ENCODE measurements around the gene HIVEP1. TPM values are rescaled to one million over a fixed set of nuclear protein-coding genes. Genes with fewer than 3 reads are reported as not detected.

HIVEP1 gene
- total RNA-seq, 2 donors from 2014 or later: 16.1 to 18.8 TPM

DNA sequence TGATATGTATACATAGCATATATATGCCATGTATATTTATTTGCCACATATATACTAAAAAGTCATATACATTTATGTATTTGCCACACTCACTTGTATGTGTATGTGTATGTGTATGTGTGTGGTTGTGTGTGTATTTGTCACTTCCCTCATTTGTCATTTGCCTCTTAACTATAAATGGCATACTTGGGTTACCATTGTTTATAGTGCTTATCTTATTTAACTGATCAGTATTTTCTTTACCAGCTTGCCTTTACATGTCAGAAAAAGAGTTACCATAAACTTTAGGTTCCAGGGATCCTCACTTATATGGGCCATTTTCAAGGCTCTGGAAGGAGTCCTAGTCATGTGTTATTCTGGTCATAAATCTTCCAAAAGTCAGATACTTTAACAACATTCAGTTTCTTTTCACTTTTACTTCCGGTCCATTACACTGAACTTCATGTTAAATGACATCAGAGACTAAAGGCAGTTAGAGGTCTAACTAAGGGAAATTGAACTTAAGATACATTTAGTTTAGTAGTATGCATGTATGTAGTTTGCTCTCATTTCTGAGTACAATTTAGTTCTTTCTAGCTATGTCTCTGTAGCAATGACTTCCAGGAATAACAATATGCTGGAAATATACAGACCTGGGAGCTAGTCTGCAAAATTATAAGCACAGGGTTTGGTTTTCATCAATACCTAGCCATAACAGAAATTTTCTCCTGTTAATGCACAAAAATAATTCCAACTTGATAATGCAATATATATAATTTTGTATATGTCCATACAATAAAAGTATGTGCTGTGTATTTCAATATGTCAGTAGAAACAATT, 33.7 kb upstream of the HIVEP1 start:
- DNase-seq (ENCODE audit: low spot score): no peak
- TF ChIP-seq, protein P1, sequence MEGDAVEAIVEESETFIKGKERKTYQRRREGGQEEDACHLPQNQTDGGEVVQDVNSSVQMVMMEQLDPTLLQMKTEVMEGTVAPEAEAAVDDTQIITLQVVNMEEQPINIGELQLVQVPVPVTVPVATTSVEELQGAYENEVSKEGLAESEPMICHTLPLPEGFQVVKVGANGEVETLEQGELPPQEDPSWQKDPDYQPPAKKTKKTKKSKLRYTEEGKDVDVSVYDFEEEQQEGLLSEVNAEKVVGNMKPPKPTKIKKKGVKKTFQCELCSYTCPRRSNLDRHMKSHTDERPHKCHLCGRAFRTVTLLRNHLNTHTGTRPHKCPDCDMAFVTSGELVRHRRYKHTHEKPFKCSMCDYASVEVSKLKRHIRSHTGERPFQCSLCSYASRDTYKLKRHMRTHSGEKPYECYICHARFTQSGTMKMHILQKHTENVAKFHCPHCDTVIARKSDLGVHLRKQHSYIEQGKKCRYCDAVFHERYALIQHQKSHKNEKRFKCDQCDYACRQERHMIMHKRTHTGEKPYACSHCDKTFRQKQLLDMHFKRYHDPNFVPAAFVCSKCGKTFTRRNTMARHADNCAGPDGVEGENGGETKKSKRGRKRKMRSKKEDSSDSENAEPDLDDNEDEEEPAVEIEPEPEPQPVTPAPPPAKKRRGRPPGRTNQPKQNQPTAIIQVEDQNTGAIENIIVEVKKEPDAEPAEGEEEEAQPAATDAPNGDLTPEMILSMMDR (IDR thresholded peaks at IDR 0.05): no peak
- Histone ChIP-seq H3K4me1 (peaks cover 0 to 2% of the 10 kb centered on the region in 2 donors), H3K4me3 (no peak overlapping the region), H3K36me3 (no peaks in the 10 kb centered on the region), H3K27me3 (no peaks in the 10 kb centered on the region), H3K27ac (no peak overlapping the region), H3K9me3 (no peaks in the 10 kb centered on the region)

- Histone ChIP-seq H3K36me3 (no peaks in the 10 kb centered on the region), H3K27me3 (no peaks in the 10 kb centered on the region), H3K27ac (no peak overlapping the region), H3K4me1 (no peaks in the 10 kb centered on the region), H3K9me3 (no peaks in the 10 kb centered on the region), H3K4me3 (no peak overlapping the region)
- DNase-seq (ENCODE audit: low spot score): no peak
- TF ChIP-seq, protein P1 (IDR thresholded peaks at IDR 0.05): no peak
Observed at GRCh38 chr6:11979866-11980265, 32.2 kb upstream of the HIVEP1 start.

- H3K4me1 ChIP-seq: no peaks in the 10 kb centered on the region
Observed at GRCh38 chr6:11983306-11983705, 28.8 kb upstream of the HIVEP1 start.

DNA sequence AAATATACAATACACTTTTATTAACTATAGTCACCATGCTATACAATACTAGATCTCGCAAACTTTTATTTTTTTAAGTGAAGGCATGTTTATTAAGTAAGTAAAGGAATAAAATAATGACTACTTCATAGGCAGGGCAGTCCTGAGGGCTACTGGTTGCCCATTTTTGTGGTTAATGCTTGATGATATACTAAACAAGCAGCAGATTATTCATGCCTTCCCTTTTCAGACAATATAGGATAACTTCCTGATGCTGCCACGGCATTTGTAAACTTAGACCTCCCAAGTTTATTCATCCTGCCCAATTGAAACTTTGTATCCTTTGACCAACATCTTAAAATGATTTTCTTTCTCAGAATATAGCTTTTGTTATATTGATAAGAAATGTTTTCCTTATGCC, 24.7 kb upstream of the HIVEP1 start:
- no peak overlapping the region for H3K27ac ChIP-seq
- TF ChIP-seq, protein P1 (IDR thresholded peaks at IDR 0.05): no peak
- H3K27me3 ChIP-seq: no peaks in the 10 kb centered on the region
- no peaks in the 10 kb centered on the region for H3K9me3 ChIP-seq
- no peaks in the 10 kb centered on the region for H3K4me1 ChIP-seq
- H3K36me3 ChIP-seq: no peaks in the 10 kb centered on the region
- H3K4me3 ChIP-seq: no peak overlapping the region
- no peak for DNase-seq (ENCODE audit: low spot score)

More at GRCh38 chr6:11983306-11983705, 28.8 kb upstream of the HIVEP1 start:
- Histone ChIP-seq H3K27me3 (no peaks in the 10 kb centered on the region), H3K4me3 (no peak overlapping the region), H3K9me3 (no peaks in the 10 kb centered on the region), H3K36me3 (no peaks in the 10 kb centered on the region), H3K27ac (no peak overlapping the region)
- no peak for DNase-seq (ENCODE audit: low spot score)
- TF ChIP-seq, protein P1 (IDR thresholded peaks at IDR 0.05): no peak

DNA sequence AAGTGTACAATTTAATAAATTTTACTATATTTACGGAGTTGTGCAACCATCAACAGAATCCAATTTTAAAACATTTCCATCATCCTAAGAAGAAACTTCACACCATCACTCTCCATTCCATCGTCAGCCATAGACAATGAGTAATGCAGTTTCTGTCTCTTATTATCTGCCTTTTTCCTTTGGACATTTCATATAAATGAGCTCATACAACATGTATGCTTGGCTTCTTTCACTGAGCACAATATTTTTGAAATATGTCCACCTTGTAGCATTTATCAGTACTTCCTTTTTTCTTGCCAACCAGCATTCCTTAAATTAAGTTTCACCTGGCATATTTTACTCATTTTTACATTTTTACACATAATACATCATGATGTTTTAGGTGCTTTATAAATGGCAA, 22.7 kb upstream of the HIVEP1 start:
- Histone ChIP-seq H3K4me1 (no peaks in the 10 kb centered on the region), H3K9me3 (no peaks in the 10 kb centered on the region), H3K27ac (no peak overlapping the region), H3K36me3 (no peaks in the 10 kb centered on the region), H3K4me3 (no peak overlapping the region), H3K27me3 (no peaks in the 10 kb centered on the region)
- DNase-seq (ENCODE audit: low spot score): no peak
- TF ChIP-seq, protein P1 (IDR thresholded peaks at IDR 0.05): no peak

DNA sequence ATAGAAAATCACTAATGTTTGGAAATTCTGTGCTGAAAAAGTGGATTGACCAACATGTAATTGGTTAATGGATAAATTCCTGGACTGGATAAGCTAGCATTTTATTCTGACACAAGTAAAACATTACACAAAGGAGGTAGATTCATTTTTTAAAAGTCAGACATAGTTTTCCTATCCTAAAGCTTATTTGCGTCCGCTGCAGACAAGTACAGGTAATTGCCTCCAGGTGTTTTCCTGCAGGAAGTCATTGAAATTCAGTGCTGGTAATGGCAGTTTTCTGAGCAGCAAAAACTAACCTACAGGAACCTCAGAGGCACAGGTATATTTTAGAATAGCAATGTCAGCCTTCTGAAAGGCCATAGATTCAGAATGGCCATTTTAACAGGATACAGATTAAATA, 20.0 kb upstream of the HIVEP1 start:
- Histone ChIP-seq H3K4me1 (no peaks in the 10 kb centered on the region), H3K27me3 (no peaks in the 10 kb centered on the region), H3K9me3 (no peaks in the 10 kb centered on the region), H3K36me3 (no peaks in the 10 kb centered on the region), H3K27ac (no peak overlapping the region), H3K4me3 (no peak overlapping the region)
- DNase-seq (ENCODE audit: low spot score): no peak
- TF ChIP-seq, protein P1 (IDR thresholded peaks at IDR 0.05): no peak
